Type B pancreatic cell (in vitro differentiated cells): ENCODE data around the gene ABTB2. TPM values are rescaled to one million over a fixed set of nuclear protein-coding genes. Genes with fewer than 3 reads are reported as not detected.

Source experiments
- DNase-seq: peaks from one replicate; pipeline ENCODE4 v3.0.0; 2021; ENCODE audit warnings: mixed read lengths; ENCODE audit not compliant: unreplicated experiment; ENCODE audit errors: extremely low spot score
- H3K27ac Mint-ChIP-seq: 2 replicates; pipeline ENCODE4 v1.8.0; 2021; ENCODE audit warnings: mild to moderate bottlenecking, mixed read lengths
- H3K27me3 Mint-ChIP-seq: 2 replicates; pipeline ENCODE4 v1.8.0; 2021; ENCODE audit warnings: mixed read lengths
- H3K36me3 Mint-ChIP-seq: 2 replicates; pipeline ENCODE4 v1.8.0; 2021; ENCODE audit warnings: mixed read lengths
- H3K4me1 Mint-ChIP-seq: one replicate; pipeline ENCODE4 v1.8.0; 2021; ENCODE audit warnings: mixed read lengths; ENCODE audit not compliant: unreplicated experiment
- H3K4me3 Mint-ChIP-seq: 2 replicates; pipeline ENCODE4 v1.8.0; 2021; ENCODE audit warnings: mild to moderate bottlenecking, mixed read lengths
- H3K9me3 Mint-ChIP-seq: 2 replicates; pipeline ENCODE4 v1.8.0; 2021; ENCODE audit warnings: mixed read lengths
- total RNA-seq: library from RNA; stranded (reverse); gene quantifications from 2 replicates; pipeline ENCODE4 v1.2.1, GENCODE V29; 2021; ENCODE audit warnings: low replicate concordance
- TF ChIP-seq, protein P1 (sequence below): fragments of 200-600 bp; sonication (generic); conservative IDR thresholded peaks from 2 replicates; pipeline ENCODE4 v1.5.0; 2021; ENCODE audit warnings: antibody characterized with exemption, mild to moderate bottlenecking

The ABTB2 gene
- total RNA-seq, 1 donor from 2014 or later, result 13.5 TPM

DNA sequence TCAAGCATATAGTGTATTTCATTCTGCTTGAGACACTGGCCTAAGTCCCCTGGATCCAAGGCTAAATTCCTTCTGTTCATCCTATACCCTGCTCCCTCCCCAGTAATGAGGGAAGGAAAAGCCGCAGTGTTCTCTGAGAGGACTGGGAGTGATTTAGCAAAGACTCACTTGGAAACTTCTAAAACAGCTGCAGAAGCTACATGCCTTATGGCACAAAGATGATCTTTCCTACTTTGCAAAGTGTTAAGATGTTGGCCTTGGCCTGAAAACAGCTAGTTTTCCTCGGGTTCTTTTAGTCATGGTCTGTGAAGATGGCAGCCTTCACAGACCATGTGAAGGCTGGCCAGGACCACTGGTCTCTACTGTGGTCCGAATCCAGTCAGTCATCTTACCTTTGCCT, 65.7 kb downstream of the ABTB2 start:
- TF ChIP-seq, protein P1, sequence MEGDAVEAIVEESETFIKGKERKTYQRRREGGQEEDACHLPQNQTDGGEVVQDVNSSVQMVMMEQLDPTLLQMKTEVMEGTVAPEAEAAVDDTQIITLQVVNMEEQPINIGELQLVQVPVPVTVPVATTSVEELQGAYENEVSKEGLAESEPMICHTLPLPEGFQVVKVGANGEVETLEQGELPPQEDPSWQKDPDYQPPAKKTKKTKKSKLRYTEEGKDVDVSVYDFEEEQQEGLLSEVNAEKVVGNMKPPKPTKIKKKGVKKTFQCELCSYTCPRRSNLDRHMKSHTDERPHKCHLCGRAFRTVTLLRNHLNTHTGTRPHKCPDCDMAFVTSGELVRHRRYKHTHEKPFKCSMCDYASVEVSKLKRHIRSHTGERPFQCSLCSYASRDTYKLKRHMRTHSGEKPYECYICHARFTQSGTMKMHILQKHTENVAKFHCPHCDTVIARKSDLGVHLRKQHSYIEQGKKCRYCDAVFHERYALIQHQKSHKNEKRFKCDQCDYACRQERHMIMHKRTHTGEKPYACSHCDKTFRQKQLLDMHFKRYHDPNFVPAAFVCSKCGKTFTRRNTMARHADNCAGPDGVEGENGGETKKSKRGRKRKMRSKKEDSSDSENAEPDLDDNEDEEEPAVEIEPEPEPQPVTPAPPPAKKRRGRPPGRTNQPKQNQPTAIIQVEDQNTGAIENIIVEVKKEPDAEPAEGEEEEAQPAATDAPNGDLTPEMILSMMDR, result no peak
- H3K9me3 Mint-ChIP-seq, result peaks cover 5% of the 10 kb centered on the region
- H3K27me3 Mint-ChIP-seq, result peaks cover 3% of the 10 kb centered on the region
- no peak overlapping the region for H3K27ac Mint-ChIP-seq
- peaks cover 34% of the 10 kb centered on the region for H3K4me1 Mint-ChIP-seq
- no peak for DNase-seq
- H3K4me3 Mint-ChIP-seq, result no peak overlapping the region
- H3K36me3 Mint-ChIP-seq, result peaks cover 5% of the 10 kb centered on the region

DNA sequence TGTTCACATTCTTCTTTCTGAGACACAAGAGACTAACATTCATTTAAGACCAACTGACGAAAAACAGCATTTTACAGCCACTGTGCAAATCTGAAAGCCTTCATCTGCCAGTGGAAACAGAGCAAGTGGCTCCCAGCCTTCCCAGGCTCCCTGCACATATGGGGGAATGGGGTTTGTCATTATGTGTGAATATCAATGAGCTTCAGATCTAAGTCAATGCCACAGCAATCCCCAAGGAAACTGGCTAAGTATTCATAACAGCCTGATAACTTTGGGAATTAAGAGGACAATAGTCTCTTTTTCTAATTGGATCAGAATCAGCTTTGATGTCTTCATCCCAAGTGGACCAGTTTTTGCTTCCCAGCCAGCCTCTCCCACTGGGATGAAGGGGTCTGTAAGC, 66.9 kb downstream of the ABTB2 start:
- Mint-ChIP-seq H3K4me1 (peaks cover 41% of the 10 kb centered on the region), H3K4me3 (no peak overlapping the region), H3K9me3 (peaks cover 9% of the 10 kb centered on the region), H3K27me3 (peaks cover 3% of the 10 kb centered on the region), H3K27ac (no peak overlapping the region), H3K36me3 (peaks cover 5% of the 10 kb centered on the region)
- TF ChIP-seq, protein P1, result no peak
- DNase-seq, result no peak

DNA sequence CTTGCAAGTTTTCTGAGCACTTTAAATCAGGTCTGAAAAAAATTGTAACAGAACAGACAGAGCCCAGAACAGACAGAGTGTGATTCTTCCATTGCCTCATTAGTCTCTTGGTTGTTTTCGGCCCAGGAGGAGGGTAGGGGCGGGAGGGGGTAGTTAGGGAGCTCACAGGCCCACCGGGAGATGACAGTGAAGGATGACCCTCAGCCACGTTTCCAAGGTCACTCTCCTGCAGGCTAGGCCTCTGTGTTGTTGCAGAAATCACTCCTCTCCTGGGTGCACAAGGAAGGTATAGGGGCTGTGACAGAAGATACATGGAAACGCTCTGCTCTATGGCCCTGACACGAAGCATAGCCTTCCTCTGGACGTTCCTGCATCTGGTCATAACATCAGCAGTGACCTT, 69.3 kb downstream of the ABTB2 start:
- peaks cover 62% of the 10 kb centered on the region for H3K4me1 Mint-ChIP-seq
- no peaks in the 10 kb centered on the region for H3K36me3 Mint-ChIP-seq
- DNase-seq, result no peak
- no peaks in the 10 kb centered on the region for H3K27me3 Mint-ChIP-seq
- H3K4me3 Mint-ChIP-seq, result no peak overlapping the region
- H3K9me3 Mint-ChIP-seq, result peaks cover 4% of the 10 kb centered on the region
- TF ChIP-seq, protein P1, result no peak
- peak overlapping the region; percentile 27 for H3K27ac Mint-ChIP-seq

DNA sequence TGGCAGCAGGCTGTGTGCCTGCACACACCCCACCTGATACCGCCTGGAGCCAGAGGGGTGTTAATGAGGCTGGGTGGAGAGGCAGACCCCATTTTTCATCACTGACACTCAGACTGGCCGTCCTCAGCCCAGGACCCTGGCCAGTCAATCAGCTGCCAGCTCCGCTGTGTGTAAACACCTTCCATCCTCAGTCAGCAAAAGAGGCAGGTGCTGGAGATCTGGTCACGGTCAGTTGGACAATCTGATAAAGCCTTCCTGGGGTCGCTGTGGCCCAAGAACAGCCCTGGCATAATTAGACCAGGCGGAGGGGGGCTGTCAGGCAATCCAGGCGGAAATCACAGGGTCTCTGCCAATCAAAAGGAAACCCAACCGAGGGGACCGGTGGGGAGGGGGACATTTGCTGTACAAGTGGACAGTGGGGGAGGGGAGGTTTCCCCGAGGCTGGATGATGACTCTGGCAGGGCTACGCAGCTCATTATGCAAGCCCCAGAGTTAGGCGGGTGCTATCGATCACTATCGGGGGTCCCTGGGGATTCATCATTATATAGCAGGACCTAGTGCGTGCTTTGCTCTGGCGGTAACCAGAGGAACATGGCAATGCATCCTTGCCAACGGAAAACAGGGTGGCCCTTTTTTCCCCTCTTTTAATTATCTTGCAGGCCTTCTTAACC, 72.9 kb downstream of the ABTB2 start:
- peaks cover 67% of the 10 kb centered on the region for H3K4me1 Mint-ChIP-seq
- no peak overlapping the region for H3K4me3 Mint-ChIP-seq
- H3K27me3 Mint-ChIP-seq, result no peaks in the 10 kb centered on the region
- no peak for DNase-seq
- no peak overlapping the region for H3K27ac Mint-ChIP-seq
- H3K9me3 Mint-ChIP-seq, result peaks cover 4% of the 10 kb centered on the region
- TF ChIP-seq, protein P1, result no peak
- no peaks in the 10 kb centered on the region for H3K36me3 Mint-ChIP-seq

DNA sequence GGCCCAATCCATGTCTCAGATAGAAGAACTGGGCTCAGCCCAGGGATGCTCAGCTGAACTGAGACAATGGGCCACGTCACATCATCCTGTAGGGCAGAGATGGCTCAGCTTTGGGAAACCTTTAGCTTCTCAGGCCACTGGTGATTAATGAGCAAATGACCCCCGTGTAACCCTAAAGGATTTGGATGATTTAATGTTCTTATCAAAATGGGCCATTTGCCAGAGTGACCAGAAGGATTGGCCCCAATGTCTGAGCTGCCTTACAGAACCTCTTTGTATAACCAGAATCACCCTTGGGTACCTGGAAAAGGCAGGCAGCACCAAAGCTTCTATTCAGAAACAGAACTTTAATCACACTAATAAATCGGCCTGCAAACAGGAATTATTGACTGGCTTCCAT, 73.7 kb downstream of the ABTB2 start:
- Mint-ChIP-seq H3K4me1 (peaks cover 60% of the 10 kb centered on the region), H3K27ac (no peak overlapping the region), H3K9me3 (peaks cover 4% of the 10 kb centered on the region), H3K36me3 (no peaks in the 10 kb centered on the region), H3K4me3 (no peak overlapping the region), H3K27me3 (no peaks in the 10 kb centered on the region)
- TF ChIP-seq, protein P1, result no peak
- DNase-seq, result no peak
